ENCODE measurements around the gene ACTR1B.
A peak's percentile ranks its signal among the peaks of the same experiment; 100 is the strongest.
"Not testable (repeated sequence)": the region's sequence is repeated elsewhere in the genome, so short reads cannot be mapped to it uniquely, and the experiment has no call there.

ACTR1B gene

GRCh38 chr2:97645695-97646629 is 17.9 kb downstream of the ACTR1B start, which contains the start of gene COX5B:
COX5B (plus strand) TSS chr2:97646062; CDS start chr2:97646087, 25 bp downstream.
- WGBS, 2 experiments (ENCODE audit: insufficient coverage in 2 of 2) = 3% methylated on average over 41 to 46 of the region's 63 CpGs
- no peaks in the 10 kb centered on the region for H3K9me3 ChIP-seq (ENCODE audit: control insufficient read depth, low read length)
- peaks cover 32% of the 10 kb centered on the region for H3K36me3 ChIP-seq (ENCODE audit: control insufficient read depth, insufficient read depth, low read length)
- H3K27ac ChIP-seq (ENCODE audit: low read depth, low read length, severe bottlenecking) = peak within 1 kb of the TSS; percentile 78
- H3K4me3 ChIP-seq (ENCODE audit: extremely low read depth, insufficient read depth, low read length, poor library complexity, severe bottlenecking) = peak within 1 kb of the TSS; percentile 97
- H3K4me1 ChIP-seq (ENCODE audit: control insufficient read depth, insufficient read depth, low read length, poor library complexity, severe bottlenecking) = no peaks in the 10 kb centered on the region

- Histone ChIP-seq H3K4me3 (ENCODE audit: extremely low read depth, insufficient read depth, low read length, poor library complexity, severe bottlenecking) (peak overlapping the region; percentile 97), H3K36me3 (ENCODE audit: control insufficient read depth, insufficient read depth, low read length) (peaks cover 28% of the 10 kb centered on the region), H3K4me1 (ENCODE audit: control insufficient read depth, insufficient read depth, low read length, poor library complexity, severe bottlenecking) (no peaks in the 10 kb centered on the region), H3K9me3 (ENCODE audit: control insufficient read depth, low read length) (no peaks in the 10 kb centered on the region), H3K27ac (ENCODE audit: low read depth, low read length, severe bottlenecking) (peak overlapping the region; percentile 78)
- 13 to 17% methylated on average over 13 to 19 of the region's 19 CpGs for WGBS, 2 experiments (ENCODE audit: insufficient coverage in 2 of 2)
These were observed 18.6 kb downstream of the ACTR1B start for GRCh38 chr2:97645112-97645694.

- H3K27ac ChIP-seq (ENCODE audit: low read depth, low read length, severe bottlenecking) = no peak overlapping the region
- no peaks in the 10 kb centered on the region for H3K9me3 ChIP-seq (ENCODE audit: control insufficient read depth, low read length)
- no peak overlapping the region for H3K4me3 ChIP-seq (ENCODE audit: extremely low read depth, insufficient read depth, low read length, poor library complexity, severe bottlenecking)
- H3K4me1 ChIP-seq (ENCODE audit: control insufficient read depth, insufficient read depth, low read length, poor library complexity, severe bottlenecking) = no peaks in the 10 kb centered on the region
- 100% methylated on average over 1 of the region's 4 CpGs; no CpG with 5 or more reads in 1 of the 2 experiments for WGBS, 2 experiments (ENCODE audit: insufficient coverage in 2 of 2)
- H3K36me3 ChIP-seq (ENCODE audit: control insufficient read depth, insufficient read depth, low read length) = peaks cover 21% of the 10 kb centered on the region
These were observed 19.7 kb downstream of the ACTR1B start for GRCh38 chr2:97644023-97644717.

- H3K27ac ChIP-seq (ENCODE audit: low read depth, low read length, severe bottlenecking); H3K4me3 ChIP-seq (ENCODE audit: extremely low read depth, insufficient read depth, low read length, poor library complexity, severe bottlenecking); H3K4me1 ChIP-seq (ENCODE audit: control insufficient read depth, insufficient read depth, low read length, poor library complexity, severe bottlenecking); H3K9me3 ChIP-seq (ENCODE audit: control insufficient read depth, low read length); H3K36me3 ChIP-seq (ENCODE audit: control insufficient read depth, insufficient read depth, low read length): not testable (repeated sequence)
- 84 to 85% methylated on average over 6 of the region's 8 CpGs for WGBS, 2 experiments (ENCODE audit: insufficient coverage in 2 of 2)
These were observed 37.8 kb downstream of the ACTR1B start for GRCh38 chr2:97626049-97626430.

GRCh38 chr2:97625354-97626048 is 38.3 kb downstream of the ACTR1B start:
- not testable (repeated sequence) for H3K36me3 ChIP-seq (ENCODE audit: control insufficient read depth, insufficient read depth, low read length); H3K4me1 ChIP-seq (ENCODE audit: control insufficient read depth, insufficient read depth, low read length, poor library complexity, severe bottlenecking); H3K4me3 ChIP-seq (ENCODE audit: extremely low read depth, insufficient read depth, low read length, poor library complexity, severe bottlenecking); H3K27ac ChIP-seq (ENCODE audit: low read depth, low read length, severe bottlenecking); H3K9me3 ChIP-seq (ENCODE audit: control insufficient read depth, low read length)
- WGBS, 2 experiments (ENCODE audit: insufficient coverage in 2 of 2) = 100% methylated on average over 1 of the region's 8 CpGs; no CpG with 5 or more reads in 1 of the 2 experiments

- not testable (repeated sequence) for H3K9me3 ChIP-seq (ENCODE audit: control insufficient read depth, low read length); H3K4me3 ChIP-seq (ENCODE audit: extremely low read depth, insufficient read depth, low read length, poor library complexity, severe bottlenecking); H3K27ac ChIP-seq (ENCODE audit: low read depth, low read length, severe bottlenecking); H3K4me1 ChIP-seq (ENCODE audit: control insufficient read depth, insufficient read depth, low read length, poor library complexity, severe bottlenecking); H3K36me3 ChIP-seq (ENCODE audit: control insufficient read depth, insufficient read depth, low read length)
These were observed 40.9 kb downstream of the ACTR1B start for GRCh38 chr2:97622976-97623375.

- not testable (repeated sequence) for H3K27ac ChIP-seq (ENCODE audit: low read depth, low read length, severe bottlenecking); H3K9me3 ChIP-seq (ENCODE audit: control insufficient read depth, low read length); H3K36me3 ChIP-seq (ENCODE audit: control insufficient read depth, insufficient read depth, low read length); H3K4me3 ChIP-seq (ENCODE audit: extremely low read depth, insufficient read depth, low read length, poor library complexity, severe bottlenecking); H3K4me1 ChIP-seq (ENCODE audit: control insufficient read depth, insufficient read depth, low read length, poor library complexity, severe bottlenecking)
- no CpG with 5 or more reads among the region's 1 CpG for whole genome bisulfite sequencing, 2 experiments (ENCODE audit: insufficient coverage in 2 of 2)
These were observed 43.4 kb downstream of the ACTR1B start for GRCh38 chr2:97620492-97620891.

GRCh38 chr2:97618939-97619827 is 44.7 kb downstream of the ACTR1B start:
- not testable (repeated sequence) for H3K4me3 ChIP-seq (ENCODE audit: extremely low read depth, insufficient read depth, low read length, poor library complexity, severe bottlenecking); H3K36me3 ChIP-seq (ENCODE audit: control insufficient read depth, insufficient read depth, low read length); H3K4me1 ChIP-seq (ENCODE audit: control insufficient read depth, insufficient read depth, low read length, poor library complexity, severe bottlenecking); H3K27ac ChIP-seq (ENCODE audit: low read depth, low read length, severe bottlenecking); H3K9me3 ChIP-seq (ENCODE audit: control insufficient read depth, low read length)
- no CpG with 5 or more reads among the region's 14 CpGs for WGBS, 2 experiments (ENCODE audit: insufficient coverage in 2 of 2)

- H3K9me3 ChIP-seq (ENCODE audit: control insufficient read depth, low read length) = no peaks in the 10 kb centered on the region
- H3K4me1 ChIP-seq (ENCODE audit: control insufficient read depth, insufficient read depth, low read length, poor library complexity, severe bottlenecking) = no peaks in the 10 kb centered on the region
- WGBS, 2 experiments (ENCODE audit: insufficient coverage in 2 of 2) = no CpG with 5 or more reads among the region's 6 CpGs
- no peaks in the 10 kb centered on the region for H3K36me3 ChIP-seq (ENCODE audit: control insufficient read depth, insufficient read depth, low read length)
- no peak overlapping the region for H3K27ac ChIP-seq (ENCODE audit: low read depth, low read length, severe bottlenecking)
- H3K4me3 ChIP-seq (ENCODE audit: extremely low read depth, insufficient read depth, low read length, poor library complexity, severe bottlenecking) = no peak overlapping the region
These were observed 45.9 kb downstream of the ACTR1B start for GRCh38 chr2:97617911-97618310.

GRCh38 chr2:97615746-97616145 is 48.1 kb downstream of the ACTR1B start:
- H3K4me3 ChIP-seq (ENCODE audit: extremely low read depth, insufficient read depth, low read length, poor library complexity, severe bottlenecking); H3K4me1 ChIP-seq (ENCODE audit: control insufficient read depth, insufficient read depth, low read length, poor library complexity, severe bottlenecking); H3K27ac ChIP-seq (ENCODE audit: low read depth, low read length, severe bottlenecking); H3K9me3 ChIP-seq (ENCODE audit: control insufficient read depth, low read length); H3K36me3 ChIP-seq (ENCODE audit: control insufficient read depth, insufficient read depth, low read length): not testable (repeated sequence)
- no CpG with 5 or more reads among the region's 8 CpGs for WGBS, 2 experiments (ENCODE audit: insufficient coverage in 2 of 2)

All from mesodermal cell (in vitro differentiated cells).